Ureter (tissue), 1 donor: Measurements from ENCODE around the gene LLPH. TPM values are rescaled to one million over a fixed set of nuclear protein-coding genes. Genes with fewer than 3 reads are reported as not detected.

Experiments
- DNase-seq: peaks from one replicate; pipeline ENCODE4 v3.0.0-alpha.2; 2020; ENCODE audit warnings: low spot score
- total RNA-seq: library from RNA; stranded (reverse); gene quantifications from one replicate; pipeline ENCODE4 v1.2.4, GENCODE V29; 2023
- donor health status: DM: yes; HTN: yes; CAD: no.

LLPH gene
- total RNA-seq, 1 donor from 2014 or later, result 27.6 TPM

DNA sequence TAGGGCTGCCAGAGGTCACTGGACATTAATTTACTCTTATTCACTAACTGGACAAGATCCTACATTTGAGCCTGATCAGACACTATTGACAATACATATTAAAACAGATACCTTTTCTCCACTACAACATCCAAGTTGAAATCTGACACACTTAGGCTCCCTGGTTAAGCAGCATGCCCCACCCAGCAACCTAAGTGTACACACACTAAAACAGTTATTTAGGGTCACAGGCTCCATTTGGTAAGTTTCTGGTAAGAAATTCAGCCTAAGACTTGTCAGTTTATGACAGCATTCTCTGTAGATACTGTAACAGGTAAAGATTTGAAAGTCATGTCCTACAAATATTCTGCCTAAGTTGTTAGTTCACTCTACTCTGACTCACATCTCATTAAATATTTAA, 12.3 kb upstream of the LLPH start:
- no peak for DNase-seq

DNA sequence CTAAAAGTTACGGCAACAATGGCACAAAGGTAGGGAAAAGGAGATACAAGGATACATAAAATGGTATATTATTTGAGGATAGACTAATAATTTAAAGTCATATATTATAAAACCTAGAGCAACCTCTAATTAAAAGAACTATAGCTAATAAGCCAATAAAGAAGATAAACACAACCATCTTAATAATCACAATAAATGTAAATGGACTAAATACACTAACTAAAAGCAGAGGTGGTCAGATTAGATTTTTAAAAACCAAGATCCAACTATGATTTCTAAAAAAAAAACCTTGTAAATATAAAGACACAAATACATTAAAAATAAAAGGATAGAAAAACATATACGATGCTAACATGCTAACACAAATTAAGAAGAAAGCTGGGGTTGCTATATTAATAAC, 10.7 kb upstream of the LLPH start:
- no peak for DNase-seq

DNA sequence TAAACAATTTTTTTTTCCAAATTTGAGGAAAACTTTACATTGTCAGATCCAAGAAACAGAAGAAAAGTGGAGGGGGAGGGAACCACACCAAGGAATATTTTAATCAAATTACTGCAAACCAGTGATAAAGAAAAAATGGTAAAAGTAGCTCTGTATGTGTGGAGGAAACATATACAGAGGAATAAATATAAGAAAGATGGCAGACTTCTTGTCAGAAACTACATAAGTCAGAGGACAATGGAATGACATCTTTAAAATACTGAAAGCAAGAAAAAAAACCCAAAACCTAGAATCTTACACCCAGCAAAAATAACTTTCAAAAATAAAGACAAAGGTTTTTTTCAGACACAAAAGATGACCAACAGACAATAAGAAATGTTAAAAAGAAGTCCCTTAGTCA, 10.2 kb upstream of the LLPH start:
- DNase-seq, result no peak

DNA sequence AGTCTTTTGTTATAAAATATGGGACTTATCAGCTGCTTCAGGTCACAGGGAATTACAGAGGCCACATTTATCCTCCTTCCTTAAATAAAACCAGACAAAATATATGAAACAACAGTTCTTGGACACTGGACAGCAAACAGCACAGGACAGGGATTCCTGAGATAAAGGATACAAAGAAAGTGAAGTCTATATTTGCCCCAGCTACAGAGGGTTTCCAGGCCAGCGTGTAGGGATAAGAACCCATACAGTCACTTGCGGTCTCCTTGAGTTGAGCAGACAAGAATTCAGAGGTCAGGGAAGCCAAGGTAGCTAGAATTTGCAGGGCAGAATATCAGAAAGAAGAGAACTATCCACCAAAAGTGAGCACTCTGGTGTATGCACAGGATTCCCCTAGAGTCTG, 8.8 kb upstream of the LLPH start:
- DNase-seq, result no peak

DNA sequence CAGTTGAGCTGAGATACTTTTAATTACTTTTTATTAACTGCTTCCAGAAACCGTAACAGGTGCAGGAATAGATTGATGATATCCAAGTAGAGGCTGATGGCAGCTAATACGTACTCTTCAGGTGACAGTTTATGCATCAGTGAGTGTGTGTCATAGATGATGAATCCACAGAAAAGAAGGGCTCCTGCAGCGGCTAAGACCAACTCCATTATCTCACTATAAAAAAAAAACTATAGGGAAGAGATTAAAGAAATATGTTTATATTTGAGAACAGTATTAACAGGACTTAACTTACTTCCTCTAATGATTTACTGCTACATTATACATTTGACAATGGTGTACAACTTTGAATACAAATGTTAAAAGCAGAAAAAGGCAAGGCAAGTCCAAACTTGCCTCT, 7.4 kb upstream of the LLPH start:
- DNase-seq, result no peak

DNA sequence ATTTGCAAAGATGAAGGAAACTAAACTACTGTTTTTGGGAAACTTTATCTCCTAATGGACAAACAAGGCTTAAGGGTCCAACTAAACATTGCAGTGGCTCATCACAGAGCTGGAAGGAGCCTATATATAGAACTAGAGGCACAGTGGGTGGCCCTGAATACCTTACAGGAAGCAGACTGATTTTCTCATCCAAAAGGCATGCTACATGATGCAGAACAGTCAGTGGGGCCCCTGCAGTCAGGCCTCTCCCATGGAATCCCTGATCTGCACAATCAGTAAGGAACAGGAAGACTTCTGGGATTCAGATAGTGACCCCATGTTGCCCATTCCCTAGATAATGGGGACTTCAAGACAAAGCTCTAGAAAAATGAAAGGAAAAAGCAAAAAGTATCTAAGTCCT, 1.9 kb upstream of the LLPH start:
- no peak for DNase-seq

DNA sequence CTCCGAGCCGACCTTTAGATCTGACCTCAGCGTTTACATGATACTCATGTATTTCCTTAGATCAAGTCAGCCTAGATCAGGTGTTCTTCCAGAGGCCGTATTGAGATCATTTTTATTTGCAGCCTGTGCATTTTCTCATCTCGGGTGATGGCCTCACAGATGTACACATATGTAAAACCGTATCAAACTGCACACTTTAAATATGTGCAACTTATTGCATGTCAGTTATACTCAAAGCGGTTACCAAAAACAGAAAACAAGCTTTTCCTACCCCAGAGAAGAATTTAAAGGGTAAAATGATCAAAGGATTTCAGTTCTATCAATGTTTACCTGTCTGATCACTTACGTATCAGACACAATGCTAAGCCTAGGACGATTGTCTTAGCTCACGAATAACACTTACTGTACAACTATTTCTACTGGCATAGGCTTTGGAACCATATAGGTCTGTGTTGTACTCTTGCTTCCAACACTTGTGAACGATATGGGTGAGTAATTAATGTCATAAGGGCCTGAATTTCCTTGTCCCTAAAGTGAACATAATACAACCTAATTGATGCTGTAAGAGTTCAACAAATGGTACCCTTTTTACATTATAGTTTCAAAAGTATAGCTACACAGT, 628 bp upstream of the LLPH start:
- DNase-seq, result no peak

DNA sequence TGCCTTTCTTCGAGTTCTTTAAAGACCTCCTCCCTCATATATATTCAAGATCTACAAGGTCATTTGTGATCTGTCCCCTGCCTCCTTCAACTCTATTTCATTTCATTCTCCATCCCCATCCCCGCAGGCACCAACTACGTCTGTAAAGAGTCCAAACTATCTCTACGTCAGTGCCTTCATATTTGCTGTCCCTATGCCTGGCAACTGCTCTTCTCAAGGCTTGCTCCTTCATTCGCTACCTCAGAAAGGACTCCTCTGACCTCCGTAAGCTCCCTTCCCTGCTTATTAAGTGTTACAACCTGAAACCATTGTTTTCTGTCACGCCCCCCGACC, 650 bp downstream of the LLPH start:
- no peak for DNase-seq

DNA sequence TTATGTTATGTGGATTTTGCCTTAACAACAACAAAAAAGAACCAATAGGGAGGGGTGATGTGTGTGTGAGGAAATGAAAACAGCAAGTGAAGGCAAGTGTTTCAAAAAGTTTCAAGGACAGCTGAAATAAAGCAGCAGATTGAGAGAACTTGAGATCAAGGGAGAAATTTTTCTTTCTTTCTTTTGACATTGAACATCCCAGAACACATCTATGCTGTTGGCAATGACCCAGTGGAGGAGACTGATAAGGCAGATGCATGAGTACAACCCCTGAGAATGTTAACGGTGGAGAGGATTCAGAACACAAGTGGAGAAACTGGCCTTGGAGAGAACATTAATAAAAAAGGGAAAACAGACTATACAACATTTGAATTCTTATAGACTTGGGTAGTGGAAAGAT, 2.9 kb downstream of the LLPH start:
- DNase-seq, result no peak

DNA sequence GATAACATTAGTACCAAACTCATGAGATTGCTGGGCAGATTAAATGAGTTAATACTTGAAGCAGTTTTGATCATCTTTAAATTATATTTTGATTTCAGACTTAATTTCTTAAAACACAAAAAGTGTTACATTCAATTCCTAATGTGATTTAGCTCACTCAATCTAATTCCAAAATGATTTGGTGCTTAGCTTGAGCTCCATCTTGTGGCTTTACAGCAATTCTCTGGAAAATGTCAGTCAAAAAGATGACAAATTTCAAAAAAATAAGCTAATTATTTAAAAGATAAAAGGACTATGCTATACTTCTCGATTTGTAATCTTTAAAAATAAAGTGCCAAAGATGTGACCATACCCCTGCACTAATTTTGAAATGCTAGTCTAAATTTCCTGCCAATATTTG, 10.1 kb downstream of the LLPH start:
- no peak for DNase-seq

DNA sequence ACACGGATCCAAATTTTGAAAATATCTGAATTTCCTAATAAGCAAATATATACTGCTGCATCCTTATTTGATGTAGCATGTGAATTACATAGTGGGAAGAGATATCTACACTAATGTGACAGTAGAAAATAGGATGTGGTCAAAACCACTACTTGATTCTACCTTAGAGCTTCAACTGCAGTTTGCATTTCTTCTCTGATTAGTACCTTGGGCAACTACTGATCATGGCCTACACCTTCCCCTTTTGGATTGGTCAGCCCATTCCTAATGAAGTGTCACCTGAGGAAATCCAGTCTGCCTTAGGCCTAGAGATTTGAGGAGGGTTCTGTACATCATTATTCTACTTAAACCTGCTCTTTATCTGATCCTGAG, 10.7 kb downstream of the LLPH start:
- no peak for DNase-seq

DNA sequence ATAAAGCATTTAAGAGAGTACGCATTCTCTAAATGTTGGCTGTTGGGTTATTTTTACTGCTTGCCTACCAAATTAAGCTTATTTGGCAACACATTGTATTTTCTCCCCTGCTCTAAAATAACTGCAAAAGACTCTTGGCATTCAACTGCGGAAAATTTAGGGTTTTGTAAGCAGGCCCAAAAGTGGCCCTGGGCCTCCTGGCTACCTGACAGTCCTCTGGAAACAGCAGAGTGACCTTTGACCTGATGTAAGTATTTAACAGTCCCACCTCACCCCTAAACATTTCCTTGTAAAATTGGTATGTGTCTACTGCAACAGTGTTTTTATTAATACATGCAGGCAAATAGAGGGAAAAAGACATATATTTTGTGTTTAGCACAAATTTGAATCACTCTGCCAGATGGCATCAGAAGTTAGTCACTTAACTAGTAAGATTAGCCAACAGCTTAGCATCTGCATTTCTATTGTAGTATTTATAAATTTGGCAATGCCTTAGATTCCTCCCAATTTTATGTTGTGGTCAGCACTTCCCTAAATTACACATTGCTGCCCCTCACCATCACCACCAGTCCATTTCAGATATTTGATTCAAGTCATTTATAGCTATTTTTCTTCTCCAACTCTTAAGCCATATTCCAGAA, 11.2 kb downstream of the LLPH start:
- no peak for DNase-seq

DNA sequence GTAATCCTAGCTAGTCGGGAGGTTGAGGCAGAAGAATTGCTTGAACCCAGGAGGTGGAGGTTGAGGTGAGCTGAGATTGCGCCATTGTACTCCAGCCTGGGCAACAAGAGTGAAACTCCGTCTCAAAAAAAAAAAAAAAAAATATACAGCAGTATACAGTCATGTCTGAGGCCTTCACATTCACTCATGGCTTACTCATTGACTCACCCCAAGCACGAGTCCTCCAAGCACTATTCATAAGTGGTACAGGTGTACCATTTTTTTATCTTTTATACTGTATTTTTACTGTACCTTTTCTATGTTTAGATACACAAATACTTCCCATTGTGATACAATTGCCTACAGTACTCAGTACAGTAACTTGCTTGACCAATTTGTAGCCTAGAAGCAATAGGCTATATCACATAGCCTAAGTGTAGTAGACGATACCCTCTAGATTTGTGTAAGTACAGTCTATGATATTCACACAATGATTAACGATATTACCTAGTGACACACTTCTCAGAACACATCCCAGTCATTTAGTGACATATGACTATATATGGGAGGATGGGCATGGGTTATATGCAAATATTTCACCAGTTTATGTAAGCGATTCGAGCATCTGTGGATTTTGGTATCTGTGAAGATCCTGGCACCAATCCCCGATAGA, 12.2 kb downstream of the LLPH start:
- DNase-seq, result no peak

DNA sequence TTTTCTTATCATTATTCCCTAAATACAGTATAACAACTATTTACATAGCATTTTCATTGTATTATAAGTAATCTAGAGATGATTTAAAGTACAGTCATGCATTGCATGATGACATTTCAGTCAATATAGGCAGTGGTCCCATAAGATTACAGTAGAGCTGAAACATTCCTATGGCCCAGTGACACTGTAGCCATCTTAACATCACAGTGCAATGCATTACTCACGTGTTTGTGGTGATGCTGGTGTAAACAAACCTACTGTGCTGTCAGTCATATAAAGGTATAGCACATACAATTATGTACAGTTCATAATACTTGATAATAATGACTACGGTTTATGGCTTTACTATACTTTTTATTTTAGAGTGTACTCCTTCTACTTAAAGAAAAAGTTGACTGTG, 13.3 kb downstream of the LLPH start:
- no peak for DNase-seq

DNA sequence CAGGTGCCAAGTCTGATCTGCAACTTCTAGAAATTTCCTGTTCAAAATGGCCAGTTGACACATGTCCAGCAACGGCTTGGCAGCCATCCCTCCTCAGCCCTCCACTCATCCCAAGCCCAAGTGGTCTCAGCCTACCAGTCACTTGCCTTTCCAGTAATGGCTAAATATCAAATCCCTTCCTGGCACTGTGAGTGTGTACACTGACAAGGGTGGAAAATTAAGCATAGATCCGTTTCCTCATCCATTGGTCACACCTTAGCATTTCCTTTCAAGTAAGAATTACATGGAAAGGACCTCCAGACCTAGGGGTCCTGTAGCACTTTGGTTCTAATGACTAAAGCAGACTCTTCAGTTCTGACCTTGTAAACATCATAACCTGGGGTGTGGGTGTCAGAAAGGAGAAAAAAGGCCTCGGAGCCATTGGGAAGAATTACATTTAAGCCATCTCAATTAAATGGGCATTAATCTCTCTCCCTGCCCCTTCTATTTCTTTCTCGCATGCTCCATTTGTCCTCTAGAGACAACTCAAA, 15.4 kb downstream of the LLPH start:
- no peak for DNase-seq

DNA sequence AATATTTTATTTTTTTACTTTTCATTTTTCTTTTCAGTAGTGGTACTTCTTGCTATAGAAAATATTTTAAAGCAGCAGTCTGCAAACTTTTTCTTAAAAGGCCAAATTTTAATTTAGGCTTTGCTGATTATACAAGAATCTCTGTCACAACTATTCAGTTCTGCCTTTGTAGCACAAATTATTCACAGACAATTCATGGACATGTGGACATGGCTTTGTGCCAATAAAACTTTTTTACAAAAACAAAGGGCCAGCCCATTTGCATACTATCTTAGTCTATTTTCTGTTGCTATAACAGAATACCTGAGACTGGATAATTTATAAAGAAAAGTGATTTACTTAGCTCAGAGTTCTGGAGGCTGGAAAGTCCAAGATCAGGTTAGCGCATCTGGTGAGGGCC, 17.1 kb downstream of the LLPH start:
- DNase-seq, result no peak

DNA sequence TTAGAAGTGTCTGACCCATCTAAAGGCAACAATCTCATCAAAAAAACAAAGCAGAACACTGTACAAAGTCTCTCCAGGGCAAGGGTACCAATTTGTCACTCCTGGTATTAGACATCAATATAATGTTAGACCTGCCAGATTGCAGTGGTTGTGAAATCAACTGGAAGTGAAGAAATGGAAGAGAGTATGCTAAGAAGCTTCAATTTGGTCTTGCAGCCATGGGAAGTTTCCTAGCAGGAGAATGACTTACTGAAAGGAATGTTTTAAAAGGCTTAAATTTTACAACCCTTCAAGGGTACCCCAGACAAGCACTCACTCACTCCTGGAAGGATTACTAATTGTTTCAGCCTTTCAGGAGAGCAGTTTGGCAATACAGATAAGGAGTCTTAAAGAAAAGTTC, 18.9 kb downstream of the LLPH start:
- DNase-seq, result no peak

DNA sequence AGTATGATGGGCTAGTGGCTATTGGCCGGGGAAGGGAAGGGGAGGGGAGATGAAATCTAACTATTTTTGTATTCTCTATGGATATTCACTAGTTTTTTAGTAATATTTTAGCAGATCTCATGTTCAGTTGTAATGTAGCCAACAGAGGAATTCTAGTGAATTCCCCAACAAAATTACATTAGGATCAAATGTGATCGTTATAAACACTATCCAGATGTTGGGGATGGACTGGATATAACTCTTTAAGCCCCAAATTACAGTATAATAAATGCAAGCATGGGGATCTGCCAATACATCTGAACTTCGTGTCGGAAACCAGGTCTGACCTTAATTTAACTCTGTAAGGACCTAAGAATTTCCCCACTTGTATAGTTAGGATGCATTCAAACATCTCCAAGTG, 21.5 kb downstream of the LLPH start:
- no peak for DNase-seq

DNA sequence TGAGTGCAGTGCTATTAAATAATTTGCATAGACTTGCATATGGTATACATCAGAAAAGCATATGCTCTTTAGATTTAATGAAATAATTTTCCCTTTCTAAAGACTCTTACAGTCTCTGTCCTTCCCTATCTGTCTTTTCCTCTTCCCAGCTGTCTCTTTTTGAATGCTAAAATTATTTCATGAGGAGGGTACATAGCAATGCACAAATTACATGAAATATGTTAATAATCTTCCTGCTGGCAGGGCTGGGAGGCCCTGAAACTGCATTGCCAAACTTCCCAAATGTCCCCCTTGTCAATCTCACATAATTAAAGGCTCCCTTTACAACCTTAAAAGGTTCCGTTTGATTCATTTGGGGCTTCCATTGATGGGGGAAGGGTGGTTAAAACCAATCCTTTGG, 22.2 kb downstream of the LLPH start:
- DNase-seq, result no peak

DNA sequence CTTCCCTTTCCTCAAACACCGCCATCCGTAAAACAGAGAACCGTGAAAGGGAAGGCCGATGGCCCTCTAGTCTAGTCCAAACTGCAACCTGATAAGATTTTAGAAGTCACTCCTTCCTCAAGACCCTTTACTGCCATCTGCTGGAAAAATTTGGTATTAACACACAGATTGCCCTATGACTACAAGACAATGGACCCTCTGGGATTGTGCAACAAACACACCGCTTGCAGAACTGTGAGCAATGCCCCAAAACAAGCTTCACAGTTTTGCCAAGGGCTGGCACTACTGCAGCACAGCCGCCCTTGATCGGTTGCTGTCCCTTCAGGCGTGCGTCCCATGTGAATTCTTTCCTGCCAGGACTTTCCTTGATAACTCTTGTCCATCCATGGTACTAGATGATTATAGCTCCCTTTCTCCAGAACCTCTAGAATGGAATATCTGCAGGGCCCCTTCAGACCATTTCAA, 23.1 kb downstream of the LLPH start:
- peak; percentile 75 for DNase-seq

DNA sequence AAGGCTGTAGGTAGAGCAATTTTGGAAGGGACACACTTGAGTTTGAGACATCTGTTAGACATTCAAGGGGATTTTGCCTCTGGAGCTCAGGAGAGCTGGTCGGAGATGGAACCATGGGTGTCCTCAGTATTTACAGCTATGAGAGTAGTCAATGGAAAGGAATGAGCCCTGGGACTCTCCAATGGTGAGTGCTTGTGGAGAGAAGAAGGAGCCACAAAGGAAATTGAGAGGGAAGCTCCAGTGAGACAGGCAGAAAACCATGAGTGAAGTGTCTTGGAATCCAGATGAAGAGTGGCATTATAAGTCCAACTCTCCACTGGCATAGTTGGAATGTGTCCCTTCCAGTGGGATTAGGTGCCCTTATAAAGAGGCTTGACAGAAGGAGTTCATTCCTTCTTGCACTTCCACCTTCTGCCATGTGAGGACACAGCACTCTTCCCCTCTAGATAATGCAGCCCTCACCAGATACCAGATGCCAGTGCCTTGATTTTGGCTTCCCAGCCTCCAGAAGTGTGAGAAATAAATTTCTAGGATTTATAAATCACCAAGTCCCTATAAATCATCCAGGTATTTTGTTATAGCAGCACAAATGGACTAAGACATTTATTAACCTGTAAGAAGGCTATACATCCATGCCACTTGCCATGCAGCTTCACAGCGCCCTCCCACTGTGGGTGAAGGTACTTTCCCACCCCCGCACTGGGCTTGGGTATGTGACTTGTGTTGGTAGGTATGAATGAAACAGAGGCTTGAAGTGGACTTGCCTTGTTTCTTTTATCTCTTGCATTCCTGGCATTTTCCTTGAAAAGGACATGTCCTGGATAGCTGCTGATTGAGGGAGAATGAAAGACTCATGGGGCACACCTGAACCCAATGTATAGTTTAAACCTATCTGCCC, 27.3 kb downstream of the LLPH start:
- DNase-seq, result no peak

DNA sequence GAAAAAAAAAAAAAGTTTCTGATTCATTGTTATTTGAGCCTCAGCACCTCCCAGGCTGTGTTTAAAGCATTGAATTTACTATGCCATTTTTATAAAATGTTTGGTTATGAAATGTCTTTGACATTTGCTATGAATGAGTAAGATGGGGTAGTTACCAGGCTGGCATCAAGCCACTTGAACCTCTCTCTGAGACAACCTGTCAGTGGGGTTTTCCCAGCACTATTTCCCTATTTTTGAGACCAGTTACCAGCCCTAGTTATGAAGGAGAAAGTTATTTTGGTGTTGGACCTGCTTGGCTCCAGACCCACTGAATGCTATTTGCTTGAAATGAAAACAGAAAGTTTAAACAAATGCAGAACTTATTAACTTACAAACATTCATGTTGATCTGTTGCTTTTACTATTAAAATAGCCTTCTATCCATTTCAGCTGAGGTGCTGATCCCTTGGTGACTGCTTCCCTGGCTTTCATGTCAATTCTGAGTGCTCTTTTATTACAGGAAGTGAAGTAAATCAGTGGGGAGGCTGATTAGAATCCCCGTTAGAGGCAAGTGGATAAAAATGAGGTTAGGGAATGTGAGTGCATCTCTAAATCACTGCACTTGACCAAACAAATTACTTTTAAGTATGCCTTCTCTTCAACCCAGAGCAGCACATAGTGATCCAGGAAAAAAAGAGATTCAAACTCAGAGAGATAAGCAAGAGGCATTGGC, 37.8 kb downstream of the LLPH start:
- no peak for DNase-seq
